ENCODE data around the gene KIF16B.

The KIF16B gene

GRCh38 chr20:16555754-16556153 lies 17.5 kb downstream of the KIF16B start:
- DNase-seq (ENCODE audit: low read depth), result no peak

- no peak for DNase-seq (ENCODE audit: low read depth)
Measured at GRCh38 chr20:16554766-16555543, 18.3 kb downstream of the KIF16B start.

- DNase-seq (ENCODE audit: low read depth), result no peak
Measured at GRCh38 chr20:16553684-16554083, 19.6 kb downstream of the KIF16B start.

- DNase-seq (ENCODE audit: low read depth), result no peak
Measured at GRCh38 chr20:16553101-16553500, 20.1 kb downstream of the KIF16B start.

GRCh38 chr20:16552015-16552414 lies 21.2 kb downstream of the KIF16B start:
- DNase-seq (ENCODE audit: low read depth), result no peak

- DNase-seq (ENCODE audit: low read depth), result no peak
Measured at GRCh38 chr20:16551607-16552006, 21.6 kb downstream of the KIF16B start.

GRCh38 chr20:16548068-16548672 lies 25.1 kb downstream of the KIF16B start:
- no peak for DNase-seq (ENCODE audit: low read depth)

- no peak for DNase-seq (ENCODE audit: low read depth)
Measured at GRCh38 chr20:16544949-16545348, 28.3 kb downstream of the KIF16B start.

GRCh38 chr20:16542477-16542876 lies 30.8 kb downstream of the KIF16B start:
- no peak for DNase-seq (ENCODE audit: low read depth)

GRCh38 chr20:16541878-16542277 lies 31.4 kb downstream of the KIF16B start:
- no peak for DNase-seq (ENCODE audit: low read depth)

- DNase-seq (ENCODE audit: low read depth), result no peak
Measured at GRCh38 chr20:16541226-16541625, 32.0 kb downstream of the KIF16B start.

- DNase-seq (ENCODE audit: low read depth), result no peak
Measured at GRCh38 chr20:16539280-16540021, 33.8 kb downstream of the KIF16B start.

GRCh38 chr20:16538779-16539178 lies 34.5 kb downstream of the KIF16B start:
- no peak for DNase-seq (ENCODE audit: low read depth)

GRCh38 chr20:16537918-16538317 lies 35.3 kb downstream of the KIF16B start:
- DNase-seq (ENCODE audit: low read depth), result no peak

- no peak for DNase-seq (ENCODE audit: low read depth)
Measured at GRCh38 chr20:16537025-16537665, 36.1 kb downstream of the KIF16B start.

GRCh38 chr20:16535277-16535676 lies 38.0 kb downstream of the KIF16B start:
- DNase-seq (ENCODE audit: low read depth), result no peak

- no peak for DNase-seq (ENCODE audit: low read depth)
Measured at GRCh38 chr20:16533502-16533901, 39.7 kb downstream of the KIF16B start.

GRCh38 chr20:16531485-16531884 lies 41.8 kb downstream of the KIF16B start:
- no peak for DNase-seq (ENCODE audit: low read depth)

- no peak for DNase-seq (ENCODE audit: low read depth)
Measured at GRCh38 chr20:16530201-16530681, 43.0 kb downstream of the KIF16B start.

GRCh38 chr20:16528078-16528477 lies 45.2 kb downstream of the KIF16B start:
- DNase-seq (ENCODE audit: low read depth), result no peak

GRCh38 chr20:16527438-16527837 lies 45.8 kb downstream of the KIF16B start:
- DNase-seq (ENCODE audit: low read depth), result no peak
